Suprapubic skin (tissue), 4 donors: Measurements from ENCODE around the gene UCP3. TPM values are rescaled to one million over a fixed set of nuclear protein-coding genes. Genes with fewer than 3 reads are reported as not detected.

Experiments used
- DNase-seq, 2 donors: peaks; one replicate each; pipeline ENCODE4 v3.0.0-alpha.2; 2019; ENCODE audit warnings: low spot score in 2 of 2
- H3K27ac ChIP-seq: fragments of 200-600 bp; sonication (generic); one replicate; pipeline ENCODE4 v1.5.1; 2019
- H3K27me3 ChIP-seq: fragments of 200-600 bp; sonication (generic); one replicate; pipeline ENCODE4 v1.5.1; 2019
- H3K36me3 ChIP-seq: fragments of 200-600 bp; sonication (generic); one replicate; pipeline ENCODE4 v1.5.1; 2019
- H3K4me1 ChIP-seq: fragments of 200-600 bp; sonication (generic); one replicate; pipeline ENCODE4 v1.5.1; 2019
- H3K4me3 ChIP-seq: fragments of 200-600 bp; sonication (generic); one replicate; pipeline ENCODE4 v1.5.1; 2019; ENCODE audit warnings: mild to moderate bottlenecking
- H3K9me3 ChIP-seq: fragments of 200-600 bp; sonication (generic); one replicate; pipeline ENCODE4 v1.5.1; 2019
- EP300 ChIP-seq: sonication (generic); formaldehyde crosslinking; IDR thresholded peaks from one replicate; pipeline ENCODE4 v1.6.1; 2017; ENCODE audit warnings: antibody characterized with exemption
- POLR2A ChIP-seq, 2 donors: fragments of 450-650 bp; IDR thresholded peaks; one replicate each; pipeline ENCODE4 v1.6.1; 2017; ENCODE audit warnings: antibody characterized with exemption in 2 of 2, mild to moderate bottlenecking in 2 of 2, moderate library complexity in 2 of 2
- POLR2AphosphoS5 ChIP-seq, 3 donors: sonication (generic); formaldehyde crosslinking; IDR thresholded peaks; one replicate each; pipeline ENCODE4 v1.6.1; 2017; ENCODE audit warnings: antibody characterized with exemption in 3 of 3
- WGBS: methylation state at CpG from one replicate; pipeline ENCODE4 v1.1.5; 2018; 5-methylcytosine and 5-hydroxymethylcytosine counted together
- total RNA-seq, 4 donors: library from RNA; depleted of rRNA; stranded (reverse); fragments of >200 nt; gene quantifications; one replicate each; pipeline ENCODE4 v1.1.0, GENCODE V29; 2016
- TF ChIP-seq, protein P1 (sequence below), 2 donors: fragments of 200-600 bp in 1 of 2; fragments of 450-650 bp in 1 of 2; sonication (generic) in 1 of 2; IDR thresholded peaks; one replicate each; pipeline ENCODE4 v1.5.1; 2016 to 2019; ENCODE audit warnings: antibody characterized with exemption in 2 of 2, mild to moderate bottlenecking in 1 of 2, moderate library complexity in 1 of 2

Gene UCP3
- total RNA-seq, 4 donors from 2014 or later = 2.3 to 6.6 (median 3.9) TPM

DNA sequence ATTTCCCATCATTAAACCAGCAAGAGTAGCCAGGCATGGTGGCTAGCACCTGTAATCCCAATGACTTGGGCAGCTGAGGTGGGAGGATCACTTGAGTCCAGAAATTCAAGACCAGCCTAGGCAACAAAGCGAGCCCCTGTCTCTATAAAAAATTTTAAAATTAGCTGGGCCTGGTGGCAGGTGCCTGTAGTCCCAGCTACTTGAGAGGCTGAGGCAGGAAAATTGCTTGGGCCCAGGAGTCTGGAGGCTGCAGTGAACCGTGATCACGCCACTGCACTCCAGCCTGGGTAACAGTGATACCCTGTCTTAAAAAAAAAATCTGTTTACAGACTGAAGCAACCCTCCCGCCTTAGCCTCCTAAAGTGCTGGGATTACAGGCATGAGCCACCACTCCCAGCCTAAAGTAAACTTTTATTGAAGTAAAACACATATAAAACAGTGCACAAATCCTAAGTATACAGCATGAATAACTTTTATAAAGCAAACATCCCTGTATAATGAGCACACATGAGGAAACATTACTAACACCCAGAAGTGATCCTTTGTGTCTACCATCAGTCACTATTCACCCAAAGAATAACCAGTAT is 12.6 kb downstream of the UCP3 start:
- DNase-seq = no peak
- no peaks in the 10 kb centered on the region for H3K36me3 ChIP-seq
- no peaks in the 10 kb centered on the region for H3K4me1 ChIP-seq
- no peak overlapping the region for H3K27ac ChIP-seq
- H3K27me3 ChIP-seq = no peaks in the 10 kb centered on the region
- H3K9me3 ChIP-seq = no peaks in the 10 kb centered on the region
- WGBS = 89% methylated on average over 4 of the region's 4 CpGs
- no peak overlapping the region for H3K4me3 ChIP-seq
- no peak for TF ChIP-seq POLR2AphosphoS5 (IDR thresholded peaks at IDR 0.05)
- TF ChIP-seq POLR2A (IDR thresholded peaks at IDR 0.05) = no peak
- TF ChIP-seq, protein P1, sequence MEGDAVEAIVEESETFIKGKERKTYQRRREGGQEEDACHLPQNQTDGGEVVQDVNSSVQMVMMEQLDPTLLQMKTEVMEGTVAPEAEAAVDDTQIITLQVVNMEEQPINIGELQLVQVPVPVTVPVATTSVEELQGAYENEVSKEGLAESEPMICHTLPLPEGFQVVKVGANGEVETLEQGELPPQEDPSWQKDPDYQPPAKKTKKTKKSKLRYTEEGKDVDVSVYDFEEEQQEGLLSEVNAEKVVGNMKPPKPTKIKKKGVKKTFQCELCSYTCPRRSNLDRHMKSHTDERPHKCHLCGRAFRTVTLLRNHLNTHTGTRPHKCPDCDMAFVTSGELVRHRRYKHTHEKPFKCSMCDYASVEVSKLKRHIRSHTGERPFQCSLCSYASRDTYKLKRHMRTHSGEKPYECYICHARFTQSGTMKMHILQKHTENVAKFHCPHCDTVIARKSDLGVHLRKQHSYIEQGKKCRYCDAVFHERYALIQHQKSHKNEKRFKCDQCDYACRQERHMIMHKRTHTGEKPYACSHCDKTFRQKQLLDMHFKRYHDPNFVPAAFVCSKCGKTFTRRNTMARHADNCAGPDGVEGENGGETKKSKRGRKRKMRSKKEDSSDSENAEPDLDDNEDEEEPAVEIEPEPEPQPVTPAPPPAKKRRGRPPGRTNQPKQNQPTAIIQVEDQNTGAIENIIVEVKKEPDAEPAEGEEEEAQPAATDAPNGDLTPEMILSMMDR (IDR thresholded peaks at IDR 0.05) = no peak
- TF ChIP-seq EP300 = no peak

DNA sequence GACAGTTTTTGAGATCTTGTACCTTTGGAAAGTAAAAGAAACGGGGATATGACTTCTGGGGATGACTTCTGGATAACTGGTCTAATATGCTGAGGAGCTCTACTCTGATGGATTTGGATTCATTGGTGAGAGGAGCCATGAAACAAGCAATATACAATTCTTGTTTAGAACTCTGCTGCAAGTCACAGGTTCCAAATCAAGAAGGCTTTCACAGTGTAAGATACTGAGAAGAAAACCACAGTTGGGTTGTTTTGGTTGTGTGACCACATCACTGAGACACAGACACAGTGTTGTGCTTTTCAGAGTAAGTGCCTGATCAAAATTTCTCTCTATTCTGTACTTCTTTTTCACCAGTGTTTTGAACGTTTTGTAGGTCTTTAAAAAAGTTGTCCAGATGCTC is 13.2 kb downstream of the UCP3 start:
- H3K4me3 ChIP-seq = no peak overlapping the region
- H3K36me3 ChIP-seq = no peaks in the 10 kb centered on the region
- H3K4me1 ChIP-seq = no peaks in the 10 kb centered on the region
- TF ChIP-seq EP300 (no peak), POLR2A (IDR thresholded peaks at IDR 0.05) (no peak), POLR2AphosphoS5 (IDR thresholded peaks at IDR 0.05) (no peak)
- TF ChIP-seq, protein P1 (IDR thresholded peaks at IDR 0.05) = no peak
- H3K27me3 ChIP-seq = no peaks in the 10 kb centered on the region
- 79% methylated on average over 2 of the region's 2 CpGs for WGBS
- no peaks in the 10 kb centered on the region for H3K9me3 ChIP-seq
- no peak overlapping the region for H3K27ac ChIP-seq
- DNase-seq = no peak

DNA sequence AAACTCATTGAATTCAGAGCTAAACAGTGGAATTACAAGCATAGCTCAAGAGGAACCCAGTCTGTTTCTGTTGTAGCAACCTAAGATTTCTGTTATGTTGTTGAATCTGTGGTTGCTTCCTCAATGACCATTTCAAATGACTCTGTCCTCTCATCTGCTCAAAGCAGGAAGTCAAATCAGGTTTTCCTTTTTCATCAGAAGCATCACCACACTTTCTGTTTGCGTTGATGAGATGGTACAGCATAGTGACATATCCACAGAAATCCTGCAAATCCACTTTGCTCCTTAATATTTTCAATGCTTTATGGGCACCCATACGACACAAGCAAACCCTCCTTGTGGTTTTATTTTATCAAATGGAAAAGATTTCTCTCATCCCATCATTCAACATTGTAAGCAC is 13.6 kb downstream of the UCP3 start:
- Histone ChIP-seq H3K27ac (no peak overlapping the region), H3K27me3 (no peaks in the 10 kb centered on the region), H3K36me3 (no peaks in the 10 kb centered on the region), H3K4me1 (no peaks in the 10 kb centered on the region), H3K9me3 (no peaks in the 10 kb centered on the region), H3K4me3 (no peak overlapping the region)
- TF ChIP-seq POLR2AphosphoS5 (IDR thresholded peaks at IDR 0.05) (no peak), POLR2A (IDR thresholded peaks at IDR 0.05) (no peak), EP300 (no peak)
- TF ChIP-seq, protein P1 (IDR thresholded peaks at IDR 0.05) = no peak
- 83% methylated on average over 2 of the region's 2 CpGs for WGBS
- DNase-seq = no peak

DNA sequence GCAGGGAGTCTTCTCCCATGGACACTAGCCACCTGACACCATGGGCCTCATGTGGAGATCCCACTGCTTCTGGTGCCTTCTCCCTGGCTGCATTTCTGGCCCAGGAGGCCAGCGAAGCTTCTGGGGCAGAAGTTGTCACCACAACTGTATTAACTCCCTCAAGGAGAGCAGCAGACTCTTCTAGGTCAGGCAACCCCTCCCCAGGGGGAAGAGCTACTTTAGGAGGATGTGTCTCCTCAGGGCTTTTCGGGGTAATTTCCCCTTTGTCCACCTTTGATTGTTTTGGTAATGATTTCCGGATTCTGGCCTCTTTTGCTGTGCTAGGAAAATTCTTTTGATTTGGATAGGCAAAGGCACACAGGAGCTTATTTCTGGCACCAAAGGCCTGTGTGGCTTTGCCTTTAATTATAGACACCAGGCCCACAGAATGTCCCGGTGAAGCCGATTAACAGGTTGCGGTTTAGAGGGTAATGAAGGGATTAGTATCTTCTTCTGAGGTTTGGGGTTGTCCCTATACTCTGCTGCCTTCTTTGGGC is 17.3 kb downstream of the UCP3 start:
- TF ChIP-seq EP300 = no peak
- TF ChIP-seq POLR2AphosphoS5 (IDR thresholded peaks at IDR 0.05) = no peak
- TF ChIP-seq, protein P1 (IDR thresholded peaks at IDR 0.05) = no peak
- TF ChIP-seq POLR2A (IDR thresholded peaks at IDR 0.05) = no peak
- H3K4me1 ChIP-seq = no peaks in the 10 kb centered on the region
- no peaks in the 10 kb centered on the region for H3K27me3 ChIP-seq
- 94% methylated on average over 6 of the region's 6 CpGs for WGBS
- no peak overlapping the region for H3K4me3 ChIP-seq
- H3K36me3 ChIP-seq = no peaks in the 10 kb centered on the region
- no peak overlapping the region for H3K27ac ChIP-seq
- H3K9me3 ChIP-seq = no peaks in the 10 kb centered on the region
- peak in 1 of 2 donors; percentile 25 for DNase-seq

DNA sequence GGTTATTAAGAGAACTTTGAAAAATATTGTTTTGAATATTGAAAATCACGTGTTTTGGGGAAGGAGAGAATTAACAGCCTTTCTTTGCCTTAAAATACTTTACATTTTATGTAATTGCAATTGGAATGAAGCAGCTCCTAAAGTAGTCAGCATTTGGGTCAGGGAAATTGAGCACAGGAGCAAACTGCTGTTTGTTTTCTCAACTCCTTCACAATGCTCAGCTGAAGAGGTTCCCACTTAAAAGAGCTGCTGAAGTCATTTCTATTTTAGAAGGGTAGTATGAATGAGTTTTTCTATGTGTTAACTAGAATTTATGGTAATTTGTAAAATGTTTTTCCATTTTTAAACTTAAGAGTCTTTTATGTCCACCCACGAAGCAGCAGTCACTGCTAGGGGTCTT is 18.2 kb downstream of the UCP3 start:
- Histone ChIP-seq H3K27ac (no peak overlapping the region), H3K36me3 (no peaks in the 10 kb centered on the region), H3K4me3 (no peak overlapping the region), H3K4me1 (no peaks in the 10 kb centered on the region), H3K27me3 (no peaks in the 10 kb centered on the region), H3K9me3 (no peaks in the 10 kb centered on the region)
- WGBS = 83% methylated on average over 2 of the region's 2 CpGs
- TF ChIP-seq POLR2A (IDR thresholded peaks at IDR 0.05) = no peak
- TF ChIP-seq EP300 = no peak
- TF ChIP-seq, protein P1 (IDR thresholded peaks at IDR 0.05) = no peak
- no peak for TF ChIP-seq POLR2AphosphoS5 (IDR thresholded peaks at IDR 0.05)
- no peak for DNase-seq
